ENCODE data around the gene CREB3L2.

Gene CREB3L2

DNA sequence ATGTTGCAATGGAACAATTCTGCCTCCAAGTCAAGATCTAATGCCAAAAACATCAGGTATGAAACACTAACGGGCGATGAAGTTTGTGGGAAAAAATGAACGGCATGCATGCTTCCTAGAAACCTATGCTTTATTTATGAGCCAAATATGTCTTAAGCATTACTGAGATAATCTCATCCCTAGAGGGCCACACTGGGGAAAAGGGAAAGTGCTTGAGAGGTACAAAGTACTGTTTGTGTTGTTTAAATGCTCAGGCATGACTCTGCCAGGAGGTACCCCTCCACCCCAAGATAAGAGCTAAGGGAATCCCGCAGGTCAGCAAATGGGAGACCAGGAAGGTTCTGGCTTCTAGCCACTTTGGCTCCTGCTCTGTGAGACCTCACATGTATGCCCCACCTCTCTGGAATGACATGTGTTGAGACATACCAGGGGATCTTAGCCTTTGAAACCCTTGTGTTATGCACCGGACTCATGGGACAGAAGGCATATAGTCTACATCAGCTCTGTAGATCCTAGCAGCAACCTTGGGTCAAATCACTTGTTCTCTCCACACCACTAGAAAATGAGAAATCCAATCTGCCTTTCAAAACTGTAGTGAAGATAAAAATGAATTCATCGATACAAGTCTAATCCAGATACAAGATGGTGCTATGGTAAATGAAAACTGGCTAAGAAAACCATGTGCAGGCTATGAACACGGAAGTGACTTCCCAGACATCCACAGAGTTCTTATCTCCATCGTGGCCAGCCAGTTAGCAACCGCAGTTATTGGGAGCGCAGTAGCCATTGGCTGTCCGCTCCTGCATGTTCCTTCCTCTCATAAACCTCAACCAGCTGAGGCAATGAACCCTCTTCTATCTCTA, 61.0 kb downstream of the CREB3L2 start:
- no peak for DNase-seq
- TF ChIP-seq POLR2A (IDR thresholded peaks at IDR 0.05; ENCODE audit: low read length) (no peak), GATA1 (IDR thresholded peaks at IDR 0.05; ENCODE audit: low read depth, low read length) (no peak)

DNA sequence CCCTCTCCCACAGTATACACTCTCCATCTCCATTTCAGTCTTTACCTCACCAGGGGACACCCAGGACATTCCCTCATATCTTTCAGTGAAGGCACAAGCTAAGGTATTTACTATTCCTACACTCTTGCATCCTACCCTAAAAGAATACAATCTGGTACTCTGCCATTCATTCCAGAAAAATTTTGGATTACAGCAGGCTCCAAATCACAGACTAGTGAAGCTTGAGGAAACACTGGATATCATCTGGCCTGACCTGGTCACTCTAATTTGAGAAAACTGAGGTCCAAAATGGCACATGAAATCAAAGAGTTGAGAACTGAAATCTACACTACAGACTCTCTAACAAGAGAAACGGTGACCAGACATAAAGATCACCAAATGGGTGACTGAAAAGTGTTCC, 61.7 kb downstream of the CREB3L2 start:
- no peak for DNase-seq

DNA sequence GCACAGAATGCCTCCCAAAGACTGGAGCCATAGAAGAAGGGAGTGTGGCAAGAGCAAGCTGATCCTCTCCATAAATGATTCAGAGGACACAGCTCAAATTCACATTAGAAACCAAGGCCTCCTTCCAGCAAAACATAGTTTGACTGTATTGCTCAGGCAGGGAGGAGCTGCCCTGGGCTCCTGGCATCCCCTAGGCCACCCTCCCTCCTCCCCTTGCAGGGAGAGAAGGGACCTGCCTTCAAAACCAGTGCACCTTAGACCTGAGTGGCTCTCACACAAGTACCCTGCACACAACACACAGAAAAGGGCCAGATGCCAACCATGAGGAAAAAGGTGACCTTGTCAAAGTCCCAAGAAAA, 64.7 kb downstream of the CREB3L2 start:
- no peak for TF ChIP-seq GATA1 (IDR thresholded peaks at IDR 0.05; ENCODE audit: low read depth, low read length)
- no peak for TF ChIP-seq POLR2A (IDR thresholded peaks at IDR 0.05; ENCODE audit: low read length)
- DNase-seq, result no peak

More for the DNA sequence above, 61.7 kb downstream of the CREB3L2 start:
- TF ChIP-seq POLR2A (IDR thresholded peaks at IDR 0.05; ENCODE audit: low read length) (no peak), GATA1 (IDR thresholded peaks at IDR 0.05; ENCODE audit: low read depth, low read length) (no peak)

DNA sequence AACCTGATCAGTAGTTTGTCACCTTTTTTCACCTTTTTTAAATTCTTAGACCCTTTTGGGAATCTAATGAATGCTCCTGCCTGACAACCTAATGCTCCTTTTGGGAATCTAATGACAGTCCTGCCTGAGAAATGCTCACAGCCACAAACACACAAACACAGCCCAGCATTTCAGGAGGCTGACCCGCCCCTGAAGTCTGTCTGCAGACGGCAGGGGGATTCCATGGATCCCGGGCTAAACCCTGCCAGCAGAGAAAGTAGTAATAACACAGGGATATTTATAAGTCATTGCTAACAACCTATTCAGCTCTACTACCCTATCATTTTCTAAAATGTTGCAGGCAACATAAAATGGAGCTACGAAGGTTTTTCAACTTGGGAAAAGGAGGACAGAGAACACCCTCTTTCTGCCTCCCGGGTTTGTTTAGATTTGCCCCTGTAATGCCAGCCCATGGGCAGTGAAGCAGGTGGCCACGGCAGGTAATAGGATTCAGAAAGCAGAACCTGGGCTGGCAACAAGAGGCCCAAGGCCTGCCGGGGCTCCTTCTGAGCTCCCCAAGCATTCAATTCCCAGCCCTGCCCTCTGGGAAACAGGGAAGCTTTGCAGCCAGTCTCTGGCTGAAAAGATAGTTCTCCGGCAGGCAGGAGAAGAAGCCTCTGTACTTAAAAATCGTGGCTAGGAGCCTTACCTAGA, 65.2 kb downstream of the CREB3L2 start:
- no peak for TF ChIP-seq POLR2A (IDR thresholded peaks at IDR 0.05; ENCODE audit: low read length)
- TF ChIP-seq GATA1 (IDR thresholded peaks at IDR 0.05; ENCODE audit: low read depth, low read length), result no peak
- DNase-seq, result no peak

DNA sequence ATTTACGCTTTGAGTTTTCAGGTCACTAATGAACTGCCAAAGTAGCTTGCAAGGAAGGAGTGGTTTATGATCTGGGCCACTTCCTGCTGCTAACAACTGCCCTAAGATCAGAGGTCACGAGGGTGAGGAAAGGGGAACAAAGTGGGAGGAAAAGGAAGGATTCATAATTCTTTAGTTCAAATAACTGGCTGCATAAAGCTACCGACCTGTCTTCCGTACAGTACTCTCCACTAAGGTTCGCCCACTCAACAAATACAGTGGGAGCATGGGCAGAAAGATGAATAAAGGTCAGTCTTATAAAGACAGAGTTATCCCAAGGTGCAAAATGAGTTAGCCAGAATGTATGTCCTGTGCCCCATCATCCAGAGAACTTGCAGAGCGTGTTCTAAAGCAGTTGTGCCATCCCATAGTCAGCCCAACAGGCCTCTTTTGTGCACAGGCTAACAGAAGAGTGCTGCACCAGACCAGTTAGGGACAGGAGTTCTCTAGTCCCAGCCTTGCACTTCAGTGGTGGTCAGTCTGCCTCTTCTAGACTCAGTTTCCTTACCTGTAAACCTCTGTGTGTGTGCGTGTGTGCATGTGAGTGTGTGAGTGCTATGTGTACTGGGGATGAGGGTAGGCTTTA, 65.9 kb downstream of the CREB3L2 start:
- no peak for TF ChIP-seq GATA1 (IDR thresholded peaks at IDR 0.05; ENCODE audit: low read depth, low read length)
- TF ChIP-seq POLR2A (IDR thresholded peaks at IDR 0.05; ENCODE audit: low read length), result no peak
- DNase-seq, result peak; percentile 30 to 47

DNA sequence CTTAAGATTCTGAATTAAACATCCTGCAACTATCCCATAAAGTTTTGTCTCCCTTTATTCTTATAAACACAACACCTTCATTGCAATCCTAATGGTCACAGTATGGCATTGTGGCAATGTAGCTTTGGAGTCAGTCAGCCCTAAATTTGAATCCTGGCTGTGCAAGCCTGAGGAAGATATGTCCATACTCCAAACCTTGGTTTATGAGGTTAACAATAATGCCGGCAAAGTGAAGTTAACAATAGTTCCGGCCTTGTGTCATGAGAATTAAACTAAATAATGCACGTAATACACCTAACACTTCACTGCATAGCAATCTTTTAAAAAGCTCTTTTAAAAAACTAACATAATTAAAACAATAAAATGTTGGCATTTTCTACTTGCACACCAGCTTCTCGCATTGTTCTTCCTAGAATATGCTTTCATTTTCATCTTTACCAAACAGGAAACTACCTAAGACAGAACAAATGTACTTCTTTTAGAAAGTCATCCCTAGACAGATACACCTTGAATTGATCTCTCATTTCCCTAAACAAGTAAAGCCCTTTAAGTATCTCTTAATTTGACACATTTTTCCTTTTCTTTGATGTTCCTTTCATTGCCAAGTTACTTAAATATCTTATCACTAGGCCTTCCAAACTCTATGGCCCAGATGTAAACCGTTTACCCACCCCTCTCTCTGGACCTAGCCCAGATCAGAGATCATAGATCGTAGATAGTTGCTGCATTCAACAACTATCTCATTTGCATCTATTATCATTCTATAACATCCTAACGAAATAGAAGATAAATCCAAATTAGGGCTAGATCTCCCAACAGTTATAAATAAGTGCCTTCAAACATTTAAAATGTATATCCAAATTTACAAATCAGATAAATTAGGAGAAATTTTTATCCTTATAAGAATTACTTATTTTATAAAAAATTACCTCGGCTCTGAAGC, 66.7 kb downstream of the CREB3L2 start:
- peak; percentile 42 to 61 for DNase-seq
- no peak for TF ChIP-seq GATA1 (IDR thresholded peaks at IDR 0.05; ENCODE audit: low read depth, low read length)
- no peak for TF ChIP-seq POLR2A (IDR thresholded peaks at IDR 0.05; ENCODE audit: low read length)

DNA sequence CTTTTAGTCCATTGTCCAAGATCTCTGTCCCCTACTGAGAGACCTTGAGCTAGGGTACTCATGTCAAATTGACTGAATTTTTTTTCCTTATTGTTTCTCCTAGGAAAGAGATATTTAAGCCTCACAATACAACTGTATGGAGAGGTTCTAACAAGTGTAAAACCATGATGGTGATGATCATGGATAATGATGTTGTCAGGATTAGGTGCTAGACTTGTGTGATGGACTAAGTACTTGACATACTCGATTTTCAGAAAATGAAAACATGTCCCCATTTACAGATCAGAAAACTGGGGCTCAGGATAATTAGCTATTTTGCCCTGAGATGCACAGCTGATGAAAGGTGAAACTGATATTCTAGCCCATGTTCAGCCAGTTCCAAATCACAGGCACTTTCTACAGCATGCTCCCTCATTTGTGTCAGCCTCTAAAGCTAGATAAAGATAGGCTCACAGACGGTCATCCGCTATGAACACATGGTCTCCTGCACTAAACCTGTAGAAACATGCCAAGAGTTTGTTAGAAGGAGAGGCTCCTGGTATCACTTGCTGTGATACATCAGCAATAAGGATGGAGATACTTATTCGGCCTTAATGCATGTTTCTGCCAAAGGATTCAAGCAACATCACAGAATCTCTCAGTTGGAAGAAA, 67.6 kb downstream of the CREB3L2 start:
- TF ChIP-seq POLR2A (IDR thresholded peaks at IDR 0.05; ENCODE audit: low read length) (no peak), GATA1 (IDR thresholded peaks at IDR 0.05; ENCODE audit: low read depth, low read length) (no peak)
- DNase-seq, result peak; percentile 36 to 64

DNA sequence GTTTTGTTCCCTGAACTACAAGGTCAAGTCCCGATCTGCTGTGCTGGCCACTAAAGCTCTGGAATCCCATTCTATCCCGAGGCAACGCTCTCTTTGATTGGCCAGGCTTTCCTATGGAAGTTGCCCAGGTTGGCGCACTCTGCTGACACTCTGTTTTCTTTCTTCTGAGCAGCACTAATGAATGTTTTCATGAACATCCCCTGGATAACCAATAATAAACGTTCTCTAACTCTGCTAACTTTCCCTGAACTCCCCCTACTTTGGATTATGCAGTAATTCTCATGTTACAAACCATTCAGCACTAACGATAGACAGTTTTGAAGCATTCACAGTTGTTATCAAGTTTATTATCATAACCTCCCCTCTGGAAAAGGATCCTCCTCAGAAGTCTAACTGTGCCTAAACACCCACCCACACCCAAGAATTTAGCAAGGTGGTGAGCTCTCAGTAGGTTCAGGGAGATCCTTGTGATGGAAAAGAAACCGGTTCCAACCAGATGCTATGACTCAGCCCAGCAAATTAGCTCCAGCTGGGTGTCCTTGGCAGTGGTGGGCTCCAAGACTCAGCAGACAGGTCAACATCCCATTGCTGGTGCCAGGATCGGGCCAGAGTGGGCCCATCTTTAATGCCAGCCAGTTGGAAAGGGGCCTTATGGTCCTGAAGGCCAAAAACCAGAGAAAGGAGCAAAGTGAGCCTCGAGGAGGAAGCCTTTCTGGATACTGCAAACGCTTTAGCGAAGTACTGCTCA, 68.4 kb downstream of the CREB3L2 start:
- no peak for TF ChIP-seq GATA1 (IDR thresholded peaks at IDR 0.05; ENCODE audit: low read depth, low read length)
- no peak for TF ChIP-seq POLR2A (IDR thresholded peaks at IDR 0.05; ENCODE audit: low read length)
- DNase-seq, result peak; percentile 58 to 64

DNA sequence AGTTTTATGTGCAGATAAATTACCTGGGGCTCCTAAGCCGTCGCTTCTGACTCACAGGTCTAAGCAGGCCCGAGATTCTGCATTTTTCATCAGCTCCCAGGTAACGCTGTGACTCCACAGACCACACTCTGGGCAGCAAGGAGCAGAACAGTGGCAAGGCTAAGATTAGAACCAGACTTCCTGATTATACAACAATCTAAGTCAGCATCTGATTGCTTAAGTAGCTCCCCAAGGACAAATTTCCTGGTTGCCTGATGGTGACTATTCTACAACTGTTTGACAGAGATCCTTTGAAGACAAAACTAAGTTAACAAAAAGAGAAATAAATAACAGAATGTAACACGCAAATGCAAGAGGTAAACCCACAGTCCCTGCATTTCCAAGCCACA, 69.0 kb downstream of the CREB3L2 start:
- TF ChIP-seq GATA1 (IDR thresholded peaks at IDR 0.05; ENCODE audit: low read depth, low read length) (no peak), POLR2A (IDR thresholded peaks at IDR 0.05; ENCODE audit: low read length) (no peak)
- DNase-seq, result peak in 1 of 2 experiments; percentile 26

DNA sequence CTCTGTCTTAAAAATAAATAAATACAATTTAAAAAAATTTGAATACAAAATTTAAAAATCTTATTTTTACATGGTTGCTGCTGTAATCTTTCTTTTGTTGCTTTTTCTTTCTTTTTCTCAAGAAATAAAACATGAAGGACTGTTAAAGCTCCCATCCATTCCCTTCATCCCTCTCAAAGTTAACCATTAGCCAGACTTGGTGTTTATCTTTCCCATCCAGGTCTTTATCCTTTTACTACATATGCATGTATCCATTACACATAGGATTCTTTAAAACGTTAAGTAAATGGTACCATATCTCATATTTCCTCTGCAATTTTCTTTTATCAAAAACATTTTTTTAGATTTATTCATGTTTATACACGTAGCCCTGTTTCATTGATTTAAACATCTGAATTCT, 70.1 kb downstream of the CREB3L2 start:
- DNase-seq, result no peak
- TF ChIP-seq POLR2A (IDR thresholded peaks at IDR 0.05; ENCODE audit: low read length), result no peak
- no peak for TF ChIP-seq GATA1 (IDR thresholded peaks at IDR 0.05; ENCODE audit: low read depth, low read length)

DNA sequence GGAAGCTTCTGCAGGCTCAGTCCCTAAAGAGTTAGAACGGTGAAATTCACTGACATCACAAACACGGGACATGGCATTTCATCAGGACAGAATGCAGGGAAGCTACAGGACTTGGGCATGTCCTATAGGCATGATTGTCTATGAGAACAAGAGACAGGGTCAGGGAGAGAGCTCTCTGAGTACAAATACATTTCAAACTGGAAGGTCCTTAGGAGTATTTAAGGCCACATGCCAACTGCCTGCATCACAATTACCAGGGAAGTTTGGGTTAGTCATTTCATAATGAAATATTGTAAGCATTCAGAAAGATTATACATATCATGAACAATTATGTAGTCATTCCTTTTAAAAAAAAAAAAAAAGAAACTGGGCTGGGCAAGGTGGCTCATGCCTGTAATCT, 71.3 kb downstream of the CREB3L2 start:
- TF ChIP-seq GATA1 (IDR thresholded peaks at IDR 0.05; ENCODE audit: low read depth, low read length) (no peak), POLR2A (IDR thresholded peaks at IDR 0.05; ENCODE audit: low read length) (no peak)
- no peak for DNase-seq

DNA sequence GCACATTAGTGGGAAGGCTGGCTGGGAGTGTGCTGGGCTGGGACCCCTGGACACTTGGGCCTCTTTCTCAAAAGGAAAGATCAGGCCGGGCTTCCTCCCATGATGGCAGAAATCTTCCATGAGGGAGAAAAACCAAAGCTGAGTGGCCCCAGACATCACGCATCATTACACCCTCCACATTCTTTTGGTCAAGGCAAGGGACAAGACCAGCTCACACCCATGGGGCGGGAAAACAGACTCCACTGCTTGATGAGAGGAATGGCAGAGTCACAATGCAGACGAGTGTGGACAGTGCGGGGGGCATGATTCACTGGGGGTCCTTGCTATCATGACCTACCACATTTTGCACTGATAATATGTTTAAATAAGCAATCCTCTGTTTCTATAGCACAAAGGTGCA, 73.3 kb downstream of the CREB3L2 start:
- TF ChIP-seq GATA1 (IDR thresholded peaks at IDR 0.05; ENCODE audit: low read depth, low read length) (no peak), POLR2A (IDR thresholded peaks at IDR 0.05; ENCODE audit: low read length) (no peak)
- no peak for DNase-seq
